ENCODE results near the gene CUL7. TPM values are rescaled to one million over a fixed set of nuclear protein-coding genes. Genes with fewer than 3 reads are reported as not detected.

CUL7 gene
- total RNA-seq, 1 experiment from 2014 or later: 23.5 TPM

DNA sequence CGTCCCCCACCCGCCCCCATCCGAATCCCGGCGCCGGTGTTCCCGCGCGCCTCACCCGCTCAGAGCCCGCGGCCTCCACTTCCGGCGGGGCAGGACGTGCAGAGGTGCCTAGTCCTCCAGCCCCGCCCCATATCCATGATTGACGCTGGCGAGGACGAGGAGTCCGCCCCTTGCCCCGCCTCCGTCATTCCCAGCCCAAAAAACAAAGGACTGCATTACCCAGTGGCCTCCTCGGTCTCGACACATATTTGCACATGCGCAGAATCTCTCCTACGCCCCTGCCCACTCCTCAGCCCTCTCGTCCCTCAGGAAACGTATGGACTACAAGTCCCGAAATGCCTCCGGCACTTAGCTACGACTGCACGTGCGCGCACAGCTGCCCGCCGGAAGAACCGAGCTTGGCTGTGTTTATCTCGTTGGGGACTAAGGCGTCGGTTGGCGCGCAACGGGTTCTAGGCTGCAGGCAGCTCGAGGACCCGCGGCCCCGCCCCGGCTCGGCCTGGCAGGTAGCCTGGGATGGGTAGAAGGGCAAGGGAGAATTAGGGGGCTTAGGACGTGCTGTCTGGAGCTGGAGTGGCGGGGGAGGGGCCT lies 39.7 kb downstream of the CUL7 start, which contains the start of the genes KLHDC3 and MEA1:
TSS of gene KLHDC3 (plus strand) at position 407 of the 591 bp plus-strand sequence. CDS start 2,944 bp downstream, outside the sequence.
TSS of gene MEA1 (minus strand) at position 104 of the 591 bp plus-strand sequence. CDS start 133 bp downstream, outside the sequence.
- Histone ChIP-seq H3K56ac (ENCODE audit: insufficient read length, low read depth, low read length) (no peak within 1 kb of the TSS), H3K18ac (ENCODE audit: insufficient read length, low read depth, low read length) (peak within 1 kb of the TSS; percentile 39), H3K4me2 (ENCODE audit: insufficient read depth, insufficient read length, low read length) (peak within 1 kb of the TSS; percentile 99), H3K9ac (ENCODE audit: extremely low read depth, insufficient read length, low read length) (peak within 1 kb of the TSS; percentile 81), H3K9me3 (ENCODE audit: control insufficient read depth, low read depth, low read length) (no peaks in the 10 kb centered on the region), H3K14ac (ENCODE audit: insufficient read depth, low read length) (peak within 1 kb of the TSS; percentile 26), H3K79me1 (ENCODE audit: insufficient read depth, low read depth, low read length, poor library complexity, severe bottlenecking) (no peaks in the 10 kb centered on the region), H3K4ac (ENCODE audit: low read depth, low read length) (no peak within 1 kb of the TSS), H2BK20ac (ENCODE audit: low read depth, low read length, poor library complexity, severe bottlenecking) (no peak within 1 kb of the TSS), H2AFZ (ENCODE audit: low read length) (no peak within 1 kb of the TSS), H4K5ac (ENCODE audit: insufficient read length, low read depth, low read length) (no peak within 1 kb of the TSS), H2BK5ac (ENCODE audit: insufficient read length, low read length) (no peak within 1 kb of the TSS), H3K23ac (ENCODE audit: insufficient read length, low read depth, low read length) (no peak within 1 kb of the TSS), H3K27me3 (ENCODE audit: insufficient read depth, low read length) (no peaks in the 10 kb centered on the region), H4K20me1 (ENCODE audit: control insufficient read depth, insufficient read depth, insufficient read length) (no peaks in the 10 kb centered on the region), H4K8ac (replicated peaks; ENCODE audit: insufficient read length, low read depth, low read length) (no peak within 1 kb of the TSS), H2BK12ac (ENCODE audit: insufficient read length, low read depth, low read length) (no peak within 1 kb of the TSS), H3K27ac (ENCODE audit: insufficient read length, low read depth, low read length) (peak within 1 kb of the TSS; percentile 9), H3K23me2 (ENCODE audit: insufficient read length, low read depth, low read length, poor library complexity, severe bottlenecking) (peaks cover 6% of the 10 kb centered on the region), H2AK5ac (ENCODE audit: insufficient read length, low read length) (no peak within 1 kb of the TSS), H3K79me2 (ENCODE audit: insufficient read depth, low read length) (peaks cover 11% of the 10 kb centered on the region; the same call in 1 of the 2 replicates), H3T11ph (ENCODE audit: low read length) (no peak within 1 kb of the TSS), H3K4me1 (ENCODE audit: insufficient read depth, low read length) (peaks cover 2% of the 10 kb centered on the region; the same call in 1 of the 2 replicates), H2BK120ac (ENCODE audit: low read depth, low read length, poor library complexity, severe bottlenecking) (no peak within 1 kb of the TSS), H4K91ac (ENCODE audit: insufficient read length, low read depth, low read length) (no peak within 1 kb of the TSS), H2BK15ac (ENCODE audit: low read depth, low read length) (no peak within 1 kb of the TSS)
- Mint-ChIP-seq H3K9me3 (no peaks in the 10 kb centered on the region; a peak in 1 of 5 replicates), H3K36me3 (ENCODE audit: insufficient read depth in 1 of 3, low read depth in 3 of 3) (peaks cover 33 to 69% (median 68%) of the 10 kb centered on the region in 3 experiments), H3K27me3 (ENCODE audit: low read depth) (no peaks in the 10 kb centered on the region), H3K27ac (peak within 1 kb of the TSS; percentile 88 to 93 (median 88); a peak in 6 of 7 replicates), H3K4me3 (peak within 1 kb of the TSS; percentile 92 to 97), H3K4me1 (peaks cover 22 to 33% of the 10 kb centered on the region in 2 experiments)
- no CpG with 5 or more reads among the region's 51 CpGs for WGBS (ENCODE audit: extremely low coverage, insufficient read length, low lambda C conversion rate)
- peak; percentile 100 for DNase-seq
- TF ChIP-seq, protein P1, sequence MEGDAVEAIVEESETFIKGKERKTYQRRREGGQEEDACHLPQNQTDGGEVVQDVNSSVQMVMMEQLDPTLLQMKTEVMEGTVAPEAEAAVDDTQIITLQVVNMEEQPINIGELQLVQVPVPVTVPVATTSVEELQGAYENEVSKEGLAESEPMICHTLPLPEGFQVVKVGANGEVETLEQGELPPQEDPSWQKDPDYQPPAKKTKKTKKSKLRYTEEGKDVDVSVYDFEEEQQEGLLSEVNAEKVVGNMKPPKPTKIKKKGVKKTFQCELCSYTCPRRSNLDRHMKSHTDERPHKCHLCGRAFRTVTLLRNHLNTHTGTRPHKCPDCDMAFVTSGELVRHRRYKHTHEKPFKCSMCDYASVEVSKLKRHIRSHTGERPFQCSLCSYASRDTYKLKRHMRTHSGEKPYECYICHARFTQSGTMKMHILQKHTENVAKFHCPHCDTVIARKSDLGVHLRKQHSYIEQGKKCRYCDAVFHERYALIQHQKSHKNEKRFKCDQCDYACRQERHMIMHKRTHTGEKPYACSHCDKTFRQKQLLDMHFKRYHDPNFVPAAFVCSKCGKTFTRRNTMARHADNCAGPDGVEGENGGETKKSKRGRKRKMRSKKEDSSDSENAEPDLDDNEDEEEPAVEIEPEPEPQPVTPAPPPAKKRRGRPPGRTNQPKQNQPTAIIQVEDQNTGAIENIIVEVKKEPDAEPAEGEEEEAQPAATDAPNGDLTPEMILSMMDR (conservative IDR thresholded peaks at IDR 0.05): no peak

Data from H9 (cell line).